Measurements from ENCODE around the gene ANXA2. TPM values are rescaled to one million over a fixed set of nuclear protein-coding genes. Genes with fewer than 3 reads are reported as not detected.
A peak's percentile ranks its signal among the peaks of the same experiment; 100 is the strongest.

Gene ANXA2
- total RNA-seq, 1 experiment from 2014 or later: 3,100 TPM

DNA sequence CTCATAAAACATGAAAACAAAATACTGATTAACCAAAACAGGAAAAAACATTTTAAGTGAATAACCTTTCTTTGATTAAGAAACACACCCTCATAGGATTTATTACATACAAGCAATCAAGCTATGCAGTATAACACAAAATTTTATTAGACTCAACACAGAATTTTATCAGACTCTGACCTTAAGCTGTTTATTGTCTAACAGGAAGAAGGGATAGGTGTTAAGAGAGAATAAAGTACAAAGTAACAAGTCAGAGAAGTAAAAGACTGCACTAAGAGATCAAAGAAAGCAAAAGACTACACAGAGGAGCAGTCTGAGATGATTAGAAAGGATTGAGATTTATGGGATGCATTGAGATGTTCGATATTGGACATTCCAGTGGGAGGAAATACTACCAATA is 43.5 kb upstream of the ANXA2 start:
- no TSS peak for BruUV-seq (replicated peaks)
- TF ChIP-seq CTCF (IDR thresholded peaks at IDR 0.05; ENCODE audit: unreplicated experiment): no peak
- Mint-ChIP-seq H3K4me3 (ENCODE audit: low read depth, unreplicated experiment) (no peak overlapping the region), H3K4me1 (ENCODE audit: low read depth, unreplicated experiment) (peaks cover 16% of the 10 kb centered on the region), H3K27me3 (ENCODE audit: unreplicated experiment) (no peaks in the 10 kb centered on the region), H3K36me3 (ENCODE audit: insufficient read depth, unreplicated experiment) (peaks cover 16% of the 10 kb centered on the region), H3K27ac (ENCODE audit: unreplicated experiment) (peak overlapping the region; percentile 48), H3K9me3 (ENCODE audit: low read depth, unreplicated experiment) (no peaks in the 10 kb centered on the region)
- intact Hi-C loops (cut with micrococcal nuclease; ENCODE audit: unreplicated experiment): no loop called here
- CTCF ChIA-PET: interaction anchor here (1.2 kb wide), 1 partner anchor 48 kb away, joined by 4 read pairs; no protein-coding TSS in a partner anchor
- no peak for DNase-seq

DNA sequence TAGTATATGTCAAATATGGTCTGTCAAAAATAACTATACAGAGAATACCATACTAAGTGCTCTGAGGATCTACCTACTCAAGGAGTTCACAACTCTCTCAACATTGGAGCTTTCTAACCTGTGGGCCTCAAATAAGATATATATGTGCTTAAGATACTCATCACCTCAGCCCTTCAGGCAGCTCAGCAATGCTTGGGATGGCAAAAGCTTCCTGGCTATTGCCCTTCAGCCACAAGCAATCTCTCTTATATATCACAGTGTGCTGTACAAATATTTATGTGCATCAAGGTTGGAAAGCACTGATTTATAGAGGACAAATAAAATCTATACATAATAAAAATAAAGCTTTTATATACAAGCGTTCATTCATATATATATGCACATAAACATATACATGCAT is 40.9 kb upstream of the ANXA2 start:
- no peaks in the 10 kb centered on the region for H3K27me3 Mint-ChIP-seq (ENCODE audit: unreplicated experiment)
- H3K9me3 Mint-ChIP-seq (ENCODE audit: low read depth, unreplicated experiment): no peaks in the 10 kb centered on the region
- H3K4me3 Mint-ChIP-seq (ENCODE audit: low read depth, unreplicated experiment): no peak overlapping the region
- H3K36me3 Mint-ChIP-seq (ENCODE audit: insufficient read depth, unreplicated experiment): peaks cover 27% of the 10 kb centered on the region
- intact Hi-C loops (cut with micrococcal nuclease; ENCODE audit: unreplicated experiment): no loop called here
- no peak for TF ChIP-seq CTCF (IDR thresholded peaks at IDR 0.05; ENCODE audit: unreplicated experiment)
- H3K4me1 Mint-ChIP-seq (ENCODE audit: low read depth, unreplicated experiment): peaks cover 16% of the 10 kb centered on the region
- CTCF ChIA-PET: interaction anchor here (0.6 kb wide), 1 partner anchor 50 kb away, joined by 3 read pairs; no protein-coding TSS in a partner anchor
- BruUV-seq (replicated peaks): no TSS peak
- no peak for DNase-seq
- no peak overlapping the region for H3K27ac Mint-ChIP-seq (ENCODE audit: unreplicated experiment)

DNA sequence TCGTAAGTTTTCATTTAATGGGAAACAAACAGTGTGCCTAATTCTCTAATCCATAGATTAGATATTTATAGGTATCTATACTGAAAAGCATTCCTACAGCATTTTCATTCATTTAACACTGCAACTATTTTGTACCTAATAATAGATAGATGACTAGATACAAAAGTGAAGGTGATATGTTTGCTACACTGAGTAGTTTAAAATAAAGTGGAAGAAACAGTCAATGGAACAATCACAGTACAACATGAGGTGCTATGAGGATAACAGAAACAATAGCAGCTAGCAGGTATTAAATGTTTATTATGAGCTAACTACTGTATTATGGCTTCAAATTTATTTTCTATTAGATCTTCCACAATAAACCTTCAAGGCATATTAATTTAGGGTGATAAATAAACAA is 31.1 kb upstream of the ANXA2 start:
- intact Hi-C loops (cut with micrococcal nuclease; ENCODE audit: unreplicated experiment): no loop called here
- H3K4me1 Mint-ChIP-seq (ENCODE audit: low read depth, unreplicated experiment): peaks cover 7% of the 10 kb centered on the region
- H3K36me3 Mint-ChIP-seq (ENCODE audit: insufficient read depth, unreplicated experiment): peaks cover 26% of the 10 kb centered on the region
- no peak overlapping the region for H3K4me3 Mint-ChIP-seq (ENCODE audit: low read depth, unreplicated experiment)
- no peak for DNase-seq
- H3K27me3 Mint-ChIP-seq (ENCODE audit: unreplicated experiment): no peaks in the 10 kb centered on the region
- no peaks in the 10 kb centered on the region for H3K9me3 Mint-ChIP-seq (ENCODE audit: low read depth, unreplicated experiment)
- no peak overlapping the region for H3K27ac Mint-ChIP-seq (ENCODE audit: unreplicated experiment)
- CTCF ChIA-PET: interaction anchor here (0.6 to 1.2 kb wide), 2 partner anchors 52 to 54 kb away, joined by 3 to 6 read pairs; no protein-coding TSS in a partner anchor
- no TSS peak for BruUV-seq (replicated peaks)
- TF ChIP-seq CTCF (IDR thresholded peaks at IDR 0.05; ENCODE audit: unreplicated experiment): no peak

GRCh38 chr15:60426870-60427508 is 29.2 kb upstream of the ANXA2 start:
- Mint-ChIP-seq H3K4me1 (ENCODE audit: low read depth, unreplicated experiment) (peaks cover 16% of the 10 kb centered on the region), H3K27ac (ENCODE audit: unreplicated experiment) (no peak overlapping the region), H3K9me3 (ENCODE audit: low read depth, unreplicated experiment) (no peaks in the 10 kb centered on the region), H3K36me3 (ENCODE audit: insufficient read depth, unreplicated experiment) (peaks cover 23% of the 10 kb centered on the region), H3K4me3 (ENCODE audit: low read depth, unreplicated experiment) (no peak overlapping the region), H3K27me3 (ENCODE audit: unreplicated experiment) (no peaks in the 10 kb centered on the region)
- BruUV-seq (replicated peaks): no TSS peak
- DNase-seq: no peak
- TF ChIP-seq CTCF (IDR thresholded peaks at IDR 0.05; ENCODE audit: unreplicated experiment): no peak
- intact Hi-C loops (cut with micrococcal nuclease; ENCODE audit: unreplicated experiment): no loop called here
- CTCF ChIA-PET: interaction anchor here (0.6 kb wide), 1 partner anchor 38 kb away, joined by 3 read pairs; no protein-coding TSS in a partner anchor
